BJ (cell line): Measurements from ENCODE around the gene PIPOX. TPM values are rescaled to one million over a fixed set of nuclear protein-coding genes. Genes with fewer than 3 reads are reported as not detected.

Source experiments
- CTCF ChIA-PET: fragments of 350-600 bp; formaldehyde crosslinking; extraction: SDS; loops from one replicate; lab custom pipeline; 2021; ENCODE audit warnings: antibody characterized with exemption, inconsistent platforms; lab: Yijun Ruan, JAX
- POLR2A ChIA-PET: fragments of 300-600 bp; sonication (Branson Sonifier 250); formaldehyde crosslinking; extraction: SDS; loops from one replicate; lab custom pipeline; 2021; ENCODE audit warnings: antibody characterized with exemption; lab: Charles Lee
- DNase-seq: peaks from one replicate; pipeline ENCODE4 v3.0.0-alpha.2; 2011; ENCODE audit warnings: low read depth
- H3K27me3 ChIP-seq: 2 replicates; pipeline ENCODE4 v1.6.0; 2011; ENCODE audit warnings: low read length; ENCODE audit not compliant: control insufficient read depth, insufficient read depth
- H3K36me3 ChIP-seq: 2 replicates; pipeline ENCODE4 v1.5.1; 2011; ENCODE audit warnings: low read length; ENCODE audit not compliant: control insufficient read depth, insufficient read depth
- H3K4me3 ChIP-seq: 2 replicates; pipeline ENCODE4 v1.5.1; 2011; ENCODE audit warnings: low read depth, mild to moderate bottlenecking, control low read depth, low read length
- polyA plus RNA-seq: library from polyadenylated mRNA; depleted of rRNA; stranded (reverse); fragments of >200 nt; gene quantifications from 2 replicates; pipeline ENCODE4 v1.2.3, GENCODE V29; 2011
- TF ChIP-seq, protein P1 (sequence below): IDR thresholded peaks from 2 replicates; pipeline ENCODE4 v1.5.1; 2011; ENCODE audit warnings: low read depth, mild to moderate bottlenecking, control low read depth, inconsistent platforms, low read length, moderate library complexity; ENCODE audit not compliant: insufficient read depth

Gene PIPOX
- polyA plus RNA-seq, 1 experiment = 1.1 TPM

DNA sequence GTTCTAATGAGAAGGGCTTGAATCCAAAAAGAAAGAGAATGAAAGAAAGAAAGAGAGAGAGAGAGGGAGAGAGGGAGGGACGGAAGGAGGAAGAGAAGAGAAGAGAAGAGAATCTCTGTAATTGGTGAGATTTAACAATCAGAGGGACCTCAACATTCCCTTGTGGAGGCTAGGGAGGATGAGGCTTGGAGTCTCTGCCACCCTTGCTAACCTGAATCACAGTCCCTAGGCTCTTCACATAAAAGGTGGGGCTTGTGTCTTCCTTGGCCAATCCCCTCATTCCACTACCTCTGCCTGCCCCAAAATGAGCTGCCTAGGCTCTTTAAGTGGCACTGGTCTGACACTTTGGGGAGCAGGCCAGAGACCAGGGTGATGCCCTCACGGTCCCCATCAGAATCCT lies 30.1 kb downstream of the PIPOX start:
- no peak for DNase-seq
- no peak overlapping the region for H3K4me3 ChIP-seq
- TF ChIP-seq, protein P1, sequence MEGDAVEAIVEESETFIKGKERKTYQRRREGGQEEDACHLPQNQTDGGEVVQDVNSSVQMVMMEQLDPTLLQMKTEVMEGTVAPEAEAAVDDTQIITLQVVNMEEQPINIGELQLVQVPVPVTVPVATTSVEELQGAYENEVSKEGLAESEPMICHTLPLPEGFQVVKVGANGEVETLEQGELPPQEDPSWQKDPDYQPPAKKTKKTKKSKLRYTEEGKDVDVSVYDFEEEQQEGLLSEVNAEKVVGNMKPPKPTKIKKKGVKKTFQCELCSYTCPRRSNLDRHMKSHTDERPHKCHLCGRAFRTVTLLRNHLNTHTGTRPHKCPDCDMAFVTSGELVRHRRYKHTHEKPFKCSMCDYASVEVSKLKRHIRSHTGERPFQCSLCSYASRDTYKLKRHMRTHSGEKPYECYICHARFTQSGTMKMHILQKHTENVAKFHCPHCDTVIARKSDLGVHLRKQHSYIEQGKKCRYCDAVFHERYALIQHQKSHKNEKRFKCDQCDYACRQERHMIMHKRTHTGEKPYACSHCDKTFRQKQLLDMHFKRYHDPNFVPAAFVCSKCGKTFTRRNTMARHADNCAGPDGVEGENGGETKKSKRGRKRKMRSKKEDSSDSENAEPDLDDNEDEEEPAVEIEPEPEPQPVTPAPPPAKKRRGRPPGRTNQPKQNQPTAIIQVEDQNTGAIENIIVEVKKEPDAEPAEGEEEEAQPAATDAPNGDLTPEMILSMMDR = no peak
- POLR2A ChIA-PET = no interaction called here
- H3K36me3 ChIP-seq = peaks cover 8% of the 10 kb centered on the region
- no peaks in the 10 kb centered on the region for H3K27me3 ChIP-seq
- CTCF ChIA-PET = no interaction called here

DNA sequence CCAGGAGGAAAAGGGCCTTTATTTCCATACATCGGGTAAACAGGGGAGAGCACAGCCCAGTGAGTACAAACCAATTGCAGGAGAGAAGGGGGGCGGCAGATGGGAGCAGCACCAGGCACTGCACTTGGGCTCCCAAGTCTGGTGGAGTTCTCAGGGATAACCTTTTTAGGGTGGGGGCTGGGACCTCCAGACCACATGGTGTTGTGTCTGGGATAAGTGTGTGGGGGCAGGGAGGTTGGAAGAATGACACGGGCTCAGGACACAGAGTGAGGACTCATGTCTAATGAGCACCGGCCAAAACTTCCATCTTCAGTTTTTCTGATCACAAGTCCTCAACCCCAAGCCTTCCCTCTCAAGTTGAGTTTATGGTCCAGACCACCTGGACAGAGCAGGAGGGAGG lies 30.6 kb downstream of the PIPOX start:
- no peak overlapping the region for H3K4me3 ChIP-seq
- no peaks in the 10 kb centered on the region for H3K27me3 ChIP-seq
- H3K36me3 ChIP-seq = peaks cover 8% of the 10 kb centered on the region
- CTCF ChIA-PET = no interaction called here
- DNase-seq = no peak
- TF ChIP-seq, protein P1 = no peak
- POLR2A ChIA-PET = no interaction called here

DNA sequence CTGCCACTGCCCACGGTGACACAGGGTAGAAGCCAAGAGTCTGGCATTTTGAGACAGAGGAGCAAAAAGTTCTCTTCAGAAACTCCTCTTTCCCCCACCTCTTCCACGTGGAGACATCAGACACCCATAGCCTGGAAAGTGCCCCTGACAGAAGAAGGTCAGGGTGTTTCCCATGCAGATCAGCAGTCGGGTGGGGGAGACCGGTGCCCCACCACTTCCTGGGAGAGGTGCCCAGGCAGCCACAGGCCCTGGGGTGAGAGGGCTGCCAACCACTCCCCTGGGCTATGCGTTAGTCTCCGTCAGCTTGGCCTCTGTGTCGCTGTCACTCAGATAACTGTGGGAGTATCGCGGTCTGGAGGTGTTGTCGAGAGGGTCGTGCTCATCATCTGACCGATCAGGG lies 31.5 kb downstream of the PIPOX start:
- POLR2A ChIA-PET = no interaction called here
- TF ChIP-seq, protein P1 = no peak
- no peak overlapping the region for H3K4me3 ChIP-seq
- no peaks in the 10 kb centered on the region for H3K27me3 ChIP-seq
- CTCF ChIA-PET = interaction anchor here (1.3 kb wide), 1 partner anchor 42 kb away, joined by 4 read pairs; no protein-coding TSS in a partner anchor
- H3K36me3 ChIP-seq = peaks cover 15% of the 10 kb centered on the region
- no peak for DNase-seq

DNA sequence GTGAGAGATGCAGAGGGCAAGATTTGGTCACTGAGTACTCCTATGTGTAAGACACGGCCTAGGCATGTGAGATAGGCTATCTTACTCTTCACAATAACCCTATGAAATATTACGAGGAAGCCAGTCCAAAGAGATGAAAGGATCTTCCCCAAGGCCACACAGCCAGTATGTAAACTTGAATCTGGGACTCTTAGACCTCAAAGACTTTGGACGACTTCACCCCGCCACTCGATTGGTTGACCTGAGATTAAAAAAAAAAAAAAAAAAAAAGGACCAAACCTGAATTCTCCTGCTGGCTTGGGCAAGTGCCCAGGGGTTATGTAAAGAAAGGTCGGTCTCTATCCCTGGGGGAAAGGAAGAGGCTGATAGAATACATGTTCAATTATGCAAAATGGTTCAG lies 33.1 kb downstream of the PIPOX start:
- Histone ChIP-seq H3K36me3 (peaks cover 22% of the 10 kb centered on the region), H3K4me3 (no peak overlapping the region), H3K27me3 (no peaks in the 10 kb centered on the region)
- CTCF ChIA-PET = interaction anchor here (0.5 kb wide), 1 partner anchor 82 kb away, joined by 8 read pairs; no protein-coding TSS in a partner anchor
- POLR2A ChIA-PET = no interaction called here
- TF ChIP-seq, protein P1 = no peak
- no peak for DNase-seq

DNA sequence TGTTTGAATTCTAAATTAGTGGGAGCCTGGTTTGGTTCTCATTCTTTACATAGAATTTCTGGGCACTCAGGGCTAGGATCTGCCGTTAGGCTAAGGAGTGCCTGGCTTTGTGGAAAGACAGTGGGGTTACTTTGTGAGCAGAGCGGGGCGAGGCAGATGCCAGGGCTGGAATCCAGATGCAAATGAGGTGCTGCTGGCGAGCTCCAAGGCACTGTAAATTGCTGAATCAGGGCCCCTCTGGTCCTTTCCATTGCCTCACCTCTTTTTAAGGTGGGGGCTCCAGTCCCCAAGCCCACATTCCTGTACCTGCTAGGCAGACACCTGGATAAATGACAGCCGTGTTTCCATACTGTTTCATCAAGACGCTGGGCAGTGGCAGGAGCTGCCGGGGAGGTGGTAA lies 33.8 kb downstream of the PIPOX start:
- peaks cover 24% of the 10 kb centered on the region for H3K36me3 ChIP-seq
- no peak for DNase-seq
- ChIA-PET CTCF (interaction anchor here (0.5 to 2.7 kb wide), 3 partner anchors 40 to 104 kb away, joined by 3 to 13 read pairs (median 8); no protein-coding TSS in a partner anchor), POLR2A (no interaction called here)
- H3K27me3 ChIP-seq = no peaks in the 10 kb centered on the region
- no peak overlapping the region for H3K4me3 ChIP-seq
- TF ChIP-seq, protein P1 = no peak
